Hindlimb muscle (tissue), 1 donor: ENCODE data around the gene B4GALT7. TPM values are rescaled to one million over a fixed set of nuclear protein-coding genes. Genes with fewer than 3 reads are reported as not detected.

ENCODE experiments used
- DNase-seq: peaks from one replicate; pipeline ENCODE4 v3.0.0-alpha.2; 2013
- polyA plus RNA-seq: library from polyadenylated mRNA; unstranded; fragments of 120-200 nt; gene quantifications from one replicate; pipeline ENCODE4 v1.2.1, GENCODE V29; 2013; ENCODE audit not compliant: insufficient read length

Gene B4GALT7
- polyA plus RNA-seq, 1 donor, result 20.7 TPM

DNA sequence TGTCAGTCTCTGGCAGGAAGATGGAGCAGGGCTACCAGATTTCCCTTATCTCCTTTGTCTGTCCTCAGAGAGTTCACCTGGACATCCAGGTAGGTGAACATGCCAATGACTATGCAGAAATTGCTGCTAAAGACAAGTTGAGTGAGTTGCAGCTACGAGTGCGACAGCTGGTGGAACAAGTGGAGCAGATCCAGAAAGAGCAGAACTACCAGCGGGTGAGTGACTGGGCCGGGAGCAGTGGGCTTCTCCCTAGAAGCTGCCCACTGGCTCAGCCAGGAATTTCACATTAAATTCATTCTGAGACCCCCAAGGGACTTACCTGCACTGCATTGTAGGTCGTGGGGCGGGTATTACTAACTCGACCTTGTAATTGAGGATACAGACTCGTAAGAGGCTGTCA, 5.9 kb upstream of the B4GALT7 start:
- DNase-seq, result no peak

GRCh38 chr5:177595026-177595585, 4.8 kb upstream of the B4GALT7 start:
- DNase-seq, result no peak

DNA sequence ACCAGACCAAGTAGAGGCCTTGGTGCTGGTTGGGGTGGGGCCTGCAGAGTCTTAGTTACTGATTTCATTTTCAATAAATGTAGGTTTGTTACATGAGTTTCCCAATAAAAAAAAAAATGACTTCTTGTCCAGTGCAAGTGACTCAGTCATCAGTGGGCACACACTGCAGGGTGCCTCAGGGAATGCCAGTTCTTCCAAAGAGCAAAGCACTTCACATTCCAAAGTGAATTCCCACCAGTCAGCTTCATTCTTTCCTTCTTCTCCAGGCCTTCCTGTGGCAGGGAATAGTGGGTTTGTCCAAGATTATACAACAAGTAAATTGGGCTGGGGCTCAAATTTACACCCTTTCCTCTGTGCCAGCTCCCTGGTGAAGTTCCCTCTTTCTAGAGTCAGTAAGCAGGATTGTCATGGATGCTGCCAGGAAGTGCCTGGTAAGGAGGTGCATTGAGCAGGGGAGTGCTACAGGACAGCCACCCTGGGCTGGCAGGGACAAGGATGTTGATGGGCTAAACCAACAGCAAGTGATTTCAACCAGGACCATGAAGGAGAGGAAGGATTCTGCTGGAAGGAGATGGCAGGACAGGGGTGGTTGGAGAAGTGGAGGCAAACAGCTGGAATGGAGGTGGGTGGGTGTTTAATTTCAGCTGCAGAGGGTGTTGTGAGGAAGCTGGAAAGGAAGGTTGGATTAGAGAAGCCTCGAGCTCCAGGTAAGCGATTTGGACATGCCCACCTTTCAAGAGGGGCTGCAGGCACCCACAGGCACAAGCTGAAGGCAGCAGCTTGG, 3.7 kb upstream of the B4GALT7 start:
- no peak for DNase-seq

- DNase-seq, result no peak
Measured at GRCh38 chr5:177596775-177597238, 3.1 kb upstream of the B4GALT7 start.

GRCh38 chr5:177598477-177598876, 1.5 kb upstream of the B4GALT7 start:
- DNase-seq, result no peak

DNA sequence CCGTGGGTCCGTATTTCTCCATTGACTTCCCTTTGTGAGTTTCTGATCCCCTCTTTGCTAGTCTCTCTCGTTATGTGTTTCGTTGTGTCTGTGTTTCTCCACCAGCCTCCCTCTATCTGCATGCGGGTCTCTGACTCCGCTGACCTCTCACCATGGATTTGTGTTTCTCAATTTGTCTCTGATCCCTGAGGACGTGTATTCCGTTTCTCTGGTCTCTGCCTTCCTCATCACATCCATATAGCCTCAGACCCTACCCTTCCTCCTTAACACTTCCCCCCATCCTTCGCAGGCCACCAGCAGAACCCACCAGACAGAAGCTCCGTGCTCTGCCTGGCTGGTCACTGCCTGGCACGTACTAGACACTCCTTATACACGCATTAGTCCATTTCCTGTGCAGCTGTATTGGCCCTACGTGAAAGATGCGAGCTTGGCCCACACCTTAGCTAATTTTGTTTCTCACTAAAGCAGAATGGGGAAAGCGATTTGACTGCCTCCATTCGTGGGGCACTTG, 631 bp downstream of the B4GALT7 start:
- no peak for DNase-seq

DNA sequence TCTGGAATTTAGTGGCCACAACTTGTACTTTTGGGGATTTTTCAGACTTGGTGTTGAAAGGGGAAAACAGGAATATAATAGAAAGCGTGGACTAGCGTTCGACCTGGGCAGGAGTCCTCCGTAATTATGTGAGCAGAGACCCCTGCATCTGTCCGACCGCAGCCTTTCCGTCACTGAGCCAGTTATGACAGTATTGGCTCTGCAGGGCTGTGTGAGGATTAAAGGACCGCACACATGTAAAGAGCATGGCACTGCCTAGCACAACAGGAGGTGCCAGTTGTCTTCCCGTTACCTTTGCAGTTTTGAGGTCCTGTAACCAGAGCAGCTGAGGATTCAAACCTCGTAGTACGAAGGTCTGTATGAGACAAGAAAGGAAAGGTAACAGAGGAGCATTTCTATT, 1.2 kb downstream of the B4GALT7 start:
- DNase-seq, result no peak

- DNase-seq, result no peak
Measured at GRCh38 chr5:177601577-177602457, 1.9 kb downstream of the B4GALT7 start.

DNA sequence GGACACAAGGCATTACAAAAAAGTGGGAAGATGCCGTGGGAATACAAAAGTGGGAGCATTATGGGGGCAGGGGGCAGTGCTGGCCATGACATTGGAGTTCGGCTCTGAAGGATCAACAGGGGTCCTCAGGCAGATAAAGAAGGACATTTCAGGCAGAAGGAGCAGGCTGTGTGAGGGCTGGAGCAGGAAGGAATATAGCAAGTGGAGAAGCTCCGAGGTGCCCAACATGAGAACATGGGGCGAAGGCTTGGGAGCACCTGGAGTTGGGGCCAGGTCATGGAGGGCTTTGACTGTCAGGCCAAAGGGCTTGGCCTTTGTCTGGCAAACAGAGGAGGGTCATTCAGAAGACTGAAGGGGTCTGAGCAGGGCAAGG, 2.5 kb downstream of the B4GALT7 start:
- DNase-seq, result no peak

DNA sequence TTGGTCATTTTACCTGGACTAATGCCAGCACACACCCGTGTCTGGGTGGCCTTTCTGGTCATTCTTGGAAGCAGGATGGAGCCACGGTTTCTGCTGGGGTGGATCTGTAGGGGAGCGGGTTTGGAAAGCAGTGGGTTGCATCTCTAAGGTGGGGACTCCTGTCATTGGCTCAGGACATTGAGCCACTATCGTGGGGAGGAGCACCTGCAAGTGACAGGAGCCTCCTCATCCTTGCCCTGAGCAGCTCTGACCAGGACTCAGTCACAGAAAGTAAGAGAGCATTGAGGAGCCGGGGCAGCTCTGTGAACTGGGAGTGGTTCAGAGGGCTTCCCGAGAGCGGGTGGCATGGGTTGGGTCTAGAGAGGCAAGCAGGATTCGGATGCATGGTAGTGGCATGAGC, 3.7 kb downstream of the B4GALT7 start:
- DNase-seq, result no peak

GRCh38 chr5:177604116-177604521, 4.2 kb downstream of the B4GALT7 start:
- no peak for DNase-seq

- no peak for DNase-seq
Measured at GRCh38 chr5:177604656-177605055, 4.7 kb downstream of the B4GALT7 start.

- DNase-seq, result no peak
Measured at GRCh38 chr5:177605078-177605477, 5.1 kb downstream of the B4GALT7 start.

GRCh38 chr5:177605667-177606066, 5.7 kb downstream of the B4GALT7 start:
- no peak for DNase-seq

DNA sequence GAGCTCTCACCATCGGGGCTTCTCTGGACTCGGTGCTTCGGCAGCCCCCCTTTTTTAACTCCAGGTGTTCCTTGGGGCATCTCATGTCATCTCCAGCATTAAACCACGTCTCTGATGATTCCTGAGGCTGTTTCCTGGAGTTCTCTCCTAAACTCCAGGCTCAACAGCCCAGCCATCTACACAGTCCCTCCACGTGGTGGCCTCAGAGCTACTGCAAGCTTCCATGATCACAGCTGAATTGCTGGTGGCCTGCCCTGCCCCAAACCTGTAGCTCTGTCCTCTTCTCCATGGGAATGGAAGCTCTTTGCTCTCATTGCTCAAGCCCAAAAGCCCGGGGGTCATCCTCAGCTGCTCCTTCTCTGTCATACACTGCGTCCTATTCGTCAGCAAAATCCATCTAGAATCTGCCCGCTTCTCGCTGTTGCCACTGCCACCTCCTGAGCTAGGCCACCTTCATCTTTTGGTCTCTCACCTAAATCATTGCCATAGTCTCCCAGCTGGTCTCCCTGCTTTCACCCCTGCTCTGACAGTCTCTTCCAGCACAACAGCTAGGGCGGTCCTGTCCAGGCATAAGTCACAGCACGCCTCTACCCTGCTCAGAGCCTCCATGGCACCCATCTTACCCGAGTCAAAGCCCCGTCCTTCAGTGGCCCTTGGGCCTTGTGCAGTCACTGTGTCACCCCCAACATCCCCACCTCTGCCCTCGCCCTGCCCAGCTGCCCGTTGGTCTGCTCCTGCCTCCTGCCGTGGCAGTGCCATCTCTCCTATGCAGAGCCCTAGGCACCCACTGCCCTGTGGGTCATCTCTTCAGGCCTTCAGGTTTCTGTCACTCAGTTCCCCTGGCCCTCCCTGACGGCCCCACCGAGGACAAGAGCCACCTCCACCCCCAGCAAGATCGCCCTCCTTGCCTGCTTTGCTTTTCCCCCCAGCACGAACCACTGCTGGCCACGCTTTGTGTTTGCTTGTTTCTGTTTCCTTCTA, 6.4 kb downstream of the B4GALT7 start:
- no peak for DNase-seq

DNA sequence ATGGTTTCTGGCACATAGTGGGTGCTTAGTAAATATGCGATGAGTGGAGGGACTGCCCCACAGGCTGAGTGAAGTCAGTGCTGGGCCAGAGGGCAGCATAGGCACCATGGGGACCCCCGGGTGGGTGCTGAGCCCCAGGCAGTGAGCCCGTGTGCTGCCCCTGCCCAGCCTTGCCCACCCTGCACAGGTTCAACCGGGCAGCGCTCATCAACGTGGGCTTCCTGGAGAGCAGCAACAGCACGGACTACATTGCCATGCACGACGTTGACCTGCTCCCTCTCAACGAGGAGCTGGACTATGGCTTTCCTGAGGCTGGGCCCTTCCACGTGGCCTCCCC, 7.2 kb downstream of the B4GALT7 start:
- DNase-seq, result no peak

GRCh38 chr5:177607452-177608192, 7.7 kb downstream of the B4GALT7 start:
- DNase-seq, result peak; percentile 79

GRCh38 chr5:177608243-177609075, 8.5 kb downstream of the B4GALT7 start:
- DNase-seq, result no peak

DNA sequence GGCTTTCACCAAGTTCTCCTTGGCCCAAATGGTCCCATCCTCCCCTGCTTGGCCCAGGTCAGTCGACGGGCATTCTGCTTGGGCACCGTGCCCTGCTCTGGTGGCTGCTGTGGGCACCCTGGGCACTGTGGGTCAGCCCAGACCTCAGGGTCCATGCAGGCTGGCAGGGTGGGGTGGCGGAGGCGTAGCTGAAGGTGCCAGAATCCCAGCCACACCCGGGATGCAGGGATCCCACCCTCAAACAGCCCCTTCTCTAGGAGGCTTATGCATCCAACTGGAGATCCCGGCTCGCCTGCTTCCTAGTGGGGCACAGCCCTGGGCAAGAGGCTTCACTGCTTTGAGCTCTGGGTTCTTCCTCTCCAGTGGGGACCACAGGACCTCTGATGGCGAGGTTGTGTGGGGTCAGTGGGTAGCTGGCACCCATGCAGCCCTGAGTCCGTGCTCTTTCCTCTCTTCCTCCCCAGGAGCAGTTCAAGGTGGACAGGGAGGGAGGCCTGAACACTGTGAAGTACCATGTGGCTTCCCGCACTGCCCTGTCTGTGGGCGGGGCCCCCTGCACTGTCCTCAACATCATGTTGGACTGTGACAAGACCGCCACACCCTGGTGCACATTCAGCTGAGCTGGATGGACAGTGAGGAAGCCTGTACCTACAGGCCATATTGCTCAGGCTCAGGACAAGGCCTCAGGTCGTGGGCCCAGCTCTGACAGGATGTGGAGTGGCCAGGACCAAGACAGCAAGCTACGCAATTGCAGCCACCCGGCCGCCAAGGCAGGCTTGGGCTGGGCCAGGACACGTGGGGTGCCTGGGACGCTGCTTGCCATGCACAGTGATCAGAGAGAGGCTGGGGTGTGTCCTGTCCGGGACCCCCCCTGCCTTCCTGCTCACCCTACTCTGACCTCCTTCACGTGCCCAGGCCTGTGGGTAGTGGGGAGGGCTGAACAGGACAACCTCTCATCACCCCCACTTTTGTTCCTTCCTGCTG, 9.4 kb downstream of the B4GALT7 start:
- DNase-seq, result no peak
